Measurements from ENCODE around the gene CDH15. TPM values are rescaled to one million over a fixed set of nuclear protein-coding genes. Genes with fewer than 3 reads are reported as not detected.

The CDH15 gene
- total RNA-seq, 1 donor from 2014 or later = 0.35 TPM

- no peak for TF ChIP-seq CTCF (IDR thresholded peaks at IDR 0.05)
- Mint-ChIP-seq H3K4me1 (ENCODE audit: unreplicated experiment) (peaks cover 25% of the 10 kb centered on the region), H3K27ac (ENCODE audit: unreplicated experiment) (no peak overlapping the region), H3K4me3 (ENCODE audit: unreplicated experiment) (peak overlapping the region; percentile 52), H3K36me3 (ENCODE audit: unreplicated experiment) (no peaks in the 10 kb centered on the region), H3K27me3 (ENCODE audit: unreplicated experiment) (peaks cover 8% of the 10 kb centered on the region), H3K9me3 (ENCODE audit: unreplicated experiment) (no peaks in the 10 kb centered on the region)
- DNase-seq (ENCODE audit: extremely low spot score, unreplicated experiment) = no peak
These were observed 967 bp upstream of the CDH15 start for GRCh38 chr16:89170346-89171215.

GRCh38 chr16:89172171-89172527 is 601 bp downstream of the CDH15 start:
- no peak for DNase-seq (ENCODE audit: extremely low spot score, unreplicated experiment)
- no peak overlapping the region for H3K27ac Mint-ChIP-seq (ENCODE audit: unreplicated experiment)
- no peaks in the 10 kb centered on the region for H3K36me3 Mint-ChIP-seq (ENCODE audit: unreplicated experiment)
- H3K27me3 Mint-ChIP-seq (ENCODE audit: unreplicated experiment) = peaks cover 3% of the 10 kb centered on the region
- no peaks in the 10 kb centered on the region for H3K9me3 Mint-ChIP-seq (ENCODE audit: unreplicated experiment)
- H3K4me1 Mint-ChIP-seq (ENCODE audit: unreplicated experiment) = peaks cover 23% of the 10 kb centered on the region
- TF ChIP-seq CTCF (IDR thresholded peaks at IDR 0.05) = no peak
- H3K4me3 Mint-ChIP-seq (ENCODE audit: unreplicated experiment) = no peak overlapping the region

- Mint-ChIP-seq H3K4me1 (ENCODE audit: unreplicated experiment) (peaks cover 23% of the 10 kb centered on the region), H3K27ac (ENCODE audit: unreplicated experiment) (no peak overlapping the region), H3K27me3 (ENCODE audit: unreplicated experiment) (peaks cover 3% of the 10 kb centered on the region), H3K9me3 (ENCODE audit: unreplicated experiment) (no peaks in the 10 kb centered on the region), H3K4me3 (ENCODE audit: unreplicated experiment) (peak overlapping the region; percentile 10), H3K36me3 (ENCODE audit: unreplicated experiment) (no peaks in the 10 kb centered on the region)
- DNase-seq (ENCODE audit: extremely low spot score, unreplicated experiment) = no peak
- no peak for TF ChIP-seq CTCF (IDR thresholded peaks at IDR 0.05)
These were observed 1.1 kb downstream of the CDH15 start for GRCh38 chr16:89172528-89173173.

GRCh38 chr16:89173174-89173921 is 1.8 kb downstream of the CDH15 start:
- Mint-ChIP-seq H3K36me3 (ENCODE audit: unreplicated experiment) (no peaks in the 10 kb centered on the region), H3K4me3 (ENCODE audit: unreplicated experiment) (no peak overlapping the region), H3K27me3 (ENCODE audit: unreplicated experiment) (peaks cover 3% of the 10 kb centered on the region), H3K9me3 (ENCODE audit: unreplicated experiment) (no peaks in the 10 kb centered on the region), H3K4me1 (ENCODE audit: unreplicated experiment) (peaks cover 23% of the 10 kb centered on the region), H3K27ac (ENCODE audit: unreplicated experiment) (no peak overlapping the region)
- no peak for TF ChIP-seq CTCF (IDR thresholded peaks at IDR 0.05)
- no peak for DNase-seq (ENCODE audit: extremely low spot score, unreplicated experiment)

All from osteocyte (in vitro differentiated cells).